Activated effector memory CD4-positive, alpha-beta T cell treated with anti-CD3 and anti-CD28 coated beads, Interleukin-2, amount 50 U/mL, for 16 hours (primary cell): ENCODE results near the gene UNC50.
"Not testable (repeated sequence)": the region's sequence is repeated elsewhere in the genome, so short reads cannot be mapped to it uniquely, and the experiment has no call there.

Source experiments
- DNase-seq: peaks from one replicate; pipeline ENCODE4 v3.0.0-alpha.2; 2020

UNC50 gene

GRCh38 chr2:98577313-98577712, 31.1 kb upstream of the UNC50 start:
- peak; percentile 55 for DNase-seq

- DNase-seq: no peak
Measured at GRCh38 chr2:98578231-98578630, 30.2 kb upstream of the UNC50 start.

GRCh38 chr2:98579926-98580325, 28.5 kb upstream of the UNC50 start:
- no peak for DNase-seq

- DNase-seq: no peak
Measured at GRCh38 chr2:98580656-98581284, 27.6 kb upstream of the UNC50 start.

- no peak for DNase-seq
Measured at GRCh38 chr2:98582523-98582922, 25.9 kb upstream of the UNC50 start.

- DNase-seq: no peak
Measured at GRCh38 chr2:98583276-98583675, 25.1 kb upstream of the UNC50 start.

GRCh38 chr2:98583816-98584618, 24.4 kb upstream of the UNC50 start:
- DNase-seq: no peak

GRCh38 chr2:98585386-98585785, 23.0 kb upstream of the UNC50 start:
- DNase-seq: no peak

GRCh38 chr2:98586551-98587140, 21.7 kb upstream of the UNC50 start:
- peak; percentile 38 for DNase-seq

GRCh38 chr2:98588880-98589431, 19.4 kb upstream of the UNC50 start:
- DNase-seq: peak; percentile 49

GRCh38 chr2:98589489-98589888, 18.9 kb upstream of the UNC50 start:
- peak; percentile 12 for DNase-seq

- peak; percentile 57 for DNase-seq
Measured at GRCh38 chr2:98592565-98592964, 15.8 kb upstream of the UNC50 start.

- DNase-seq: not testable (repeated sequence)
Measured at GRCh38 chr2:98594665-98595064, 13.7 kb upstream of the UNC50 start.

- DNase-seq: no peak
Measured at GRCh38 chr2:98598781-98599428, 9.5 kb upstream of the UNC50 start.

- no peak for DNase-seq
Measured at GRCh38 chr2:98601532-98602132, 6.8 kb upstream of the UNC50 start.

GRCh38 chr2:98604547-98604946, 3.8 kb upstream of the UNC50 start:
- no peak for DNase-seq

GRCh38 chr2:98605076-98605475, 3.3 kb upstream of the UNC50 start:
- no peak for DNase-seq

- no peak for DNase-seq
Measured at GRCh38 chr2:98606431-98606830, 2.0 kb upstream of the UNC50 start.

- DNase-seq: no peak
Measured at GRCh38 chr2:98607104-98607503, 1.3 kb upstream of the UNC50 start.

GRCh38 chr2:98607741-98608115, 661 bp upstream of the UNC50 start:
- no peak for DNase-seq

- no peak for DNase-seq
Measured at GRCh38 chr2:98608962-98609604, 694 bp downstream of the UNC50 start.

GRCh38 chr2:98614024-98614739, 5.8 kb downstream of the UNC50 start:
- no peak for DNase-seq
